NB4 (cell line): ENCODE measurements around the gene RNF214.

Experiments
- DNase-seq: peaks from one replicate; pipeline ENCODE4 v3.0.0; 2010; ENCODE audit warnings: low read depth
- H3K4me3 ChIP-seq: one replicate; pipeline ENCODE4 v1.5.1; 2011; ENCODE audit warnings: mild to moderate bottlenecking, low read depth, low read length, moderate library complexity
- MAX ChIP-seq: IDR thresholded peaks from 2 replicates; pipeline ENCODE4 v1.6.1; 2011; ENCODE audit warnings: low read depth, low read length
- MYC ChIP-seq: IDR thresholded peaks from 2 replicates; pipeline ENCODE4 v1.6.1; 2011; ENCODE audit warnings: low read depth, low read length
- POLR2A ChIP-seq: IDR thresholded peaks from 2 replicates; pipeline ENCODE4 v1.6.1; 2011; ENCODE audit warnings: mild to moderate bottlenecking; ENCODE audit not compliant: insufficient read length; ENCODE audit errors: extremely low read depth
- TF ChIP-seq, protein P1 (sequence below): IDR thresholded peaks from one replicate; pipeline ENCODE4 v1.5.1; 2012; ENCODE audit warnings: low read depth, low read length

Gene RNF214

GRCh38 chr11:117212697-117213355 is 19.6 kb upstream of the RNF214 start:
- TF ChIP-seq, protein P1, sequence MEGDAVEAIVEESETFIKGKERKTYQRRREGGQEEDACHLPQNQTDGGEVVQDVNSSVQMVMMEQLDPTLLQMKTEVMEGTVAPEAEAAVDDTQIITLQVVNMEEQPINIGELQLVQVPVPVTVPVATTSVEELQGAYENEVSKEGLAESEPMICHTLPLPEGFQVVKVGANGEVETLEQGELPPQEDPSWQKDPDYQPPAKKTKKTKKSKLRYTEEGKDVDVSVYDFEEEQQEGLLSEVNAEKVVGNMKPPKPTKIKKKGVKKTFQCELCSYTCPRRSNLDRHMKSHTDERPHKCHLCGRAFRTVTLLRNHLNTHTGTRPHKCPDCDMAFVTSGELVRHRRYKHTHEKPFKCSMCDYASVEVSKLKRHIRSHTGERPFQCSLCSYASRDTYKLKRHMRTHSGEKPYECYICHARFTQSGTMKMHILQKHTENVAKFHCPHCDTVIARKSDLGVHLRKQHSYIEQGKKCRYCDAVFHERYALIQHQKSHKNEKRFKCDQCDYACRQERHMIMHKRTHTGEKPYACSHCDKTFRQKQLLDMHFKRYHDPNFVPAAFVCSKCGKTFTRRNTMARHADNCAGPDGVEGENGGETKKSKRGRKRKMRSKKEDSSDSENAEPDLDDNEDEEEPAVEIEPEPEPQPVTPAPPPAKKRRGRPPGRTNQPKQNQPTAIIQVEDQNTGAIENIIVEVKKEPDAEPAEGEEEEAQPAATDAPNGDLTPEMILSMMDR, result no peak
- no peak for TF ChIP-seq MAX
- no peak for TF ChIP-seq POLR2A
- no peak for TF ChIP-seq MYC
- no peak overlapping the region for H3K4me3 ChIP-seq
- no peak for DNase-seq

DNA sequence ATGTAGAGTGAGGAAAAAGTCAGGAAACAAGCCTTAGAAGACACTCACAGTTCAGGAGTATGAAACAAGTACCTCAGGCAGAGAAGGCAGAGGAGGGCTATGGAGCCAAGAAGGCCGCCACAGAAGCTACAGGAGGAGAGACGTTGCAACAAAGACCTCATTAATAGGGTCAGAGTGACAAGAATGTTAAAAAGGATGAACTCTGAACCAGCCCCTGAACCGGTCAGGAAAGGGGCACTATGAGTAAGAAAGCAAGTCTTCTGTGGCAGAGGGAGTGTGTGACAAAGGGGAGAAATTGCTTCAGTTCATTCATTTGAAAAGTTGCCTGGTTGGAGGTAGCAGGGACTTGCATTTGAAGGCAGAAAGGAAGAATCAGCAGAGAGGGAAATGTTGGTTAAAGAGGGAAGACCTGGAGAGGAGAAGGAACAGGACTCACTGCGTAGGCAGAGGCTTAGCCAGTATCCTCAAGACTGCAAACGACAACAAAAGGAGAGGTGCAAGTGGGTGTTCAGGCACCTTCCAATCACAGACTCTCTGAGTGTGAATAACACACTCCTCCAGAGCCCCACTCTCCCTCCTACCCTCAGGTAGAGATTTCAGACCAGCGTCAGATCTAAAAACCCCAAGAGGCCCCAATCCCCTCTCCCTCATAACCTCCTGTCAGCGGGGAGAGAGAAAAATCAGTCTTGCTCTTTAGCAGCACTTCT is 17.9 kb upstream of the RNF214 start:
- H3K4me3 ChIP-seq, result no peak overlapping the region
- TF ChIP-seq MYC (no peak), MAX (no peak), POLR2A (no peak)
- TF ChIP-seq, protein P1, result no peak
- no peak for DNase-seq

GRCh38 chr11:117217141-117218084 is 15.1 kb upstream of the RNF214 start:
- TF ChIP-seq, protein P1, result no peak
- TF ChIP-seq MAX, result no peak
- TF ChIP-seq MYC, result no peak
- TF ChIP-seq POLR2A, result no peak
- no peak overlapping the region for H3K4me3 ChIP-seq
- DNase-seq, result no peak

- no peak for TF ChIP-seq MYC
- TF ChIP-seq, protein P1, result no peak
- no peak for TF ChIP-seq MAX
- no peak overlapping the region for H3K4me3 ChIP-seq
- no peak for DNase-seq
These were observed 14.1 kb upstream of the RNF214 start for GRCh38 chr11:117218133-117218915.

DNA sequence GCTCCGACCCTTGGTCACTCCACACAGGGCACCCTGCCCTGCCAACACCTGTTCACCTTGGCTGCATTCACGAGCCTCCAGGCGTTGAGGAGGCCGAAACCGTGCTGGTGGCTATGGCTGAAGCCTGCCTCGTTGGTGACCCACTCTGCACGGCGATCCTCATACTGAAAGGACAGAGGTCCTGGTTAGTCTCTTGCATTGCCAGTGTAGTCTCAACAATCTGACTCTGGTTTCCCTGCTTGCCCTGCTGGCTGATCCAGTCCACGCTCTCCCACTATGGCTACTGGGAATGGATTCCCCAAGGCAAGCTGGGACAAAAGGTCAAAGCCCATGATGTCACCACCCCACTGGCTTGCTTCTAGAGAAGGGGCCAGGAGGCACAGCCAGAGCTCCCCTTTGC is 13.5 kb upstream of the RNF214 start:
- no peak overlapping the region for H3K4me3 ChIP-seq
- TF ChIP-seq POLR2A (no peak), MYC (no peak), MAX (no peak)
- TF ChIP-seq, protein P1, result no peak
- no peak for DNase-seq
